Stimulated activated CD4-positive, alpha-beta T cell treated with anti-CD3 and anti-CD28 coated beads, TNF-alpha, amount 100 ng/mL, for 48 hours (primary cell): Measurements from ENCODE around the gene TRABD2B.

Source experiments
- DNase-seq, 3 donors: peaks; one replicate each; pipeline ENCODE4 v3.0.0-alpha.2; 2020; ENCODE audit warnings: low read depth in 3 of 3

Gene TRABD2B

DNA sequence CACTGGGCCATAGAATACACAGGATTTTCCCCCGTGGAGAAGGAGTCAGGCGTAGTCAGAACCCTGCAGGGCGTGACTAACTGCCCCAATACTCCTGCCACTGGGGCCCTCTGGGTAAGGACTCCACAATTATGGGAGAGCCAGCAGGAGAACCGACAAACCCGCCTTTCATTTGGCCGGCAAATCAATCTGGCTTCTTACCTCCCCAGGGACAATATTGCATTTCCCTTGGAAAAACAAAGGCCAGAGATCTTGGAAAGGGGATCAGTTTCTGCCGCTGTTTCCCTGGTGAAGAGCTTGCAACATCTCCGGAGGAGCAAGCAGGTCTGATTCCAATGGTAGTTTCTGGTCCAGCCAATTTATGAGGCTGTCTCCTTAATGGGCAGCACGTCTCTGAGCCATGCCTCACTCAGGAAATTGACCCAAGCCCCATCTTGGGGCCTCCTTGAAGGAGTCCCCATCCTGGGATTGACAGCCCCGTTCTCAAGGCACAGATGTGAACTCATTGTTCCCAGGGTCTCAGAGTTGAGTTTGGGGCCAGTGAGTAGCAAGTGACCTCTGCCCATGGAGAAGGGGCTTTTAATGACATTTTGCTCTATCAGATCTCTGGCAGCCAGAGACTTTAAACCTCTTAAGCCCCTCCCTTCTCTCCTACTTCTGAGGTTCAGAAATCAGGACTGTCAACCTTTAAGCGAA, 4.3 kb downstream of the TRABD2B start:
- no peak for DNase-seq

DNA sequence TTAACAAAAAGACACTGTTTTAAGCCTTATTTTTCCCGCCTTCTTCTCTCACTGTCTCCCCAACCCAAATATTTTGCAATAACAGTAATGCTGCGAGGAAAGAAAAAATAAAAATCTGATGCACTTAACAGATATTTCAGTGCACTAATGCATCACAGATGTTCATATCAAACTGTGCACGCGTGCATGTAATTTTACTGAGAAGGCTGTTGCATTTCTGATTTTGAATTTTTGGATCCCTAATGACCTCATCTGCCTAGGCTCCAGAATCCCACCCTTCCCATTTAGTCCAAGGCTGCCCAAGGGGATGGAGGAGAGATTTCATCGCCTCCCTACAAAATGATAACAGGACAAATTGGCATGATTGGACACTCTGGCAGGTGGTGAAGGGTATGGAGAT, 5.5 kb downstream of the TRABD2B start:
- no peak for DNase-seq

DNA sequence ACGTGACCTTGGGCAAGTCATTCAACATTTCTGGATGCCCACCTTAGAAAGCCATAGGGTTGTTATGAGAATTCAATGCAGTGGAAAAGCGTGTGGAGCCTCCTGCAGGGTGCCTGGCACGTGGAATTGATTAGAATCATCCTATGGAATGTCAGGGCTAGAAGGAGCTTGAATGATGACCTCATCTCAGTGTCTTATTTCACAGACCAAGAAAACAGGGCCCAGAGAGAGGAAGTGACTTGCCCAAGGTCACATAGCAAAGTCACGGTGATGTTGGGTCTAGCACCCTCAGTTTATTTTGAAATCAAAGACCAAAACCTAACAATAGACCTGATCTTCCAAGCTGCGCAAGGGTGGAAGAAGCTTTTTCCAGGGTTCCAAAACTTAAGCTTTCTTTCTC, 6.0 kb downstream of the TRABD2B start:
- no peak for DNase-seq

DNA sequence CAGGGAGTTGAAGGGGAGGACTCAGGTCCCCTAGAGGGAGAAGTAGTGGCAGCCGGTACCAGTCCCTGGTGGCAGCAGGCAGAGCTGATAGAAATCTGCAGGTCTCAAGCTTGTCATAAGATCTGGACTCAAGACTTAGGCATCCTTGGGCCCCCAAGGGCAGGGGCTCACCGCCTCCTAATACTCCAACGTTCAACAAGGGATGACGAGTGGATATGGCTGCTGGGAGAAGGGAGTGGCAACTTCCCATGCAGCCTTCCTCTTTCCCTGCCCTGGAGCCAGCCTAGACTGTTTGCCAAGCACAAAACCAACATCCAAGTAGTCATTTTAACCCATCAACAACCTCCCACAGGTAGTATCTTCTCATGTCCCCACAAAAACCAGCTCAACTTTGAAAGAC, 6.9 kb downstream of the TRABD2B start:
- no peak for DNase-seq

DNA sequence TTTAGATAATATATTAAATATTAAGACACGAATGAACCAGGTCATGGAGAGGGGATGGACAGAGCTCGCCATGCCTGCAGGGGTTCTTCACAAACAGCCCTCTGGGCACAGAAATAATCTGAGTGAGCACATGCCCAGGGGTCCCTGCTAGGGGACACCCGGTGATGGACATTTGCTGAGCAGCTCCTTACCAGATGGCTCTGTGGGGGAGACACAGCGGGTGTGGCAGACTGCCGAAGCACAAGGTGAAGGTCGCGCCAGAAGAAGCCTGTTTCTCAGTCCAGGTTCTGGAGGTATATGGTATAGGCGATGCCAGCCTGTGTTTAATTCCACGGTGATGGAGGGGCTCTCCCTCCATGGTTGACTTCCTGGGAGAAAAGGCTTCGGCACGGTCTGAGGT, 9.6 kb downstream of the TRABD2B start:
- DNase-seq, result no peak

DNA sequence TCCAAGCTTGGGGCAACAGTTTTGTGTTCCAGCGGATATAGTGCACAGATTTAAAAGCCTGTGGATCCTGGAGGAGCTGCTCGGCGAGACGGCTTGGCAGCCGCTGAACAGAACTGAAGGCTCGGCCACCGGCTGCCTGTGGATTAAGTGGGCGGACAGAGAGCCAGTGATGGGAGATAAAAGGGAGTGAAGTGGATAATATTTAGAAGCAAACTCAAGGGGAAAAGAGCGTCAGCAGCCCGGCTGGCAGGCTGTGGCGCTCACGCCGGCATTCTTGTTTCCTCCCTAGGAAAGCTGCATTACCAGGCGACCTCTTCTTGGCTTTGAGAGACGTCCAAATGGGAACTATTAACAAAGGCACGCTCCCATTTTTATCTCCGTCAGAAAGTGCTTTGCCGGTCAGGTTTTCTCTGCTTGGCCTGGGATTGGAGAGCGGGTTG, 10.4 kb downstream of the TRABD2B start:
- no peak for DNase-seq

DNA sequence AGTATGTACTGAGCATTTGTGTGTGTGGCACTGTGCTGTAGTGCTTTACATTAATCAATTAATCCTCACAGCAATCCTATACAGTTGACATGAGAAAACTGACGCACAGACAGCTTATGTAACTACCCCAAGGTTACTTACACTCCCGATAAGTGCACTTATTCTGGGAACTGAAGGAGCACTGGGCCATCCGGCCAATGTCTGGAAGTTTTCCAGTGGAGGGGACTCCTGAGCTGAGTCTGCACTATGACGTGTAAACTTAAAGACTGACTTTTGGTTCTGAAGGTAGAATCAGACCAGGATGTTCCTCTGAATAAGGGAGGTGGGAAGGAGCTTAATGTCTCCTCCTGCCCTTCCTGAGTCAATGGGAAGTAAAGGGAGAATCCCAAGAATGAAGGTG, 12.2 kb downstream of the TRABD2B start:
- no peak for DNase-seq

DNA sequence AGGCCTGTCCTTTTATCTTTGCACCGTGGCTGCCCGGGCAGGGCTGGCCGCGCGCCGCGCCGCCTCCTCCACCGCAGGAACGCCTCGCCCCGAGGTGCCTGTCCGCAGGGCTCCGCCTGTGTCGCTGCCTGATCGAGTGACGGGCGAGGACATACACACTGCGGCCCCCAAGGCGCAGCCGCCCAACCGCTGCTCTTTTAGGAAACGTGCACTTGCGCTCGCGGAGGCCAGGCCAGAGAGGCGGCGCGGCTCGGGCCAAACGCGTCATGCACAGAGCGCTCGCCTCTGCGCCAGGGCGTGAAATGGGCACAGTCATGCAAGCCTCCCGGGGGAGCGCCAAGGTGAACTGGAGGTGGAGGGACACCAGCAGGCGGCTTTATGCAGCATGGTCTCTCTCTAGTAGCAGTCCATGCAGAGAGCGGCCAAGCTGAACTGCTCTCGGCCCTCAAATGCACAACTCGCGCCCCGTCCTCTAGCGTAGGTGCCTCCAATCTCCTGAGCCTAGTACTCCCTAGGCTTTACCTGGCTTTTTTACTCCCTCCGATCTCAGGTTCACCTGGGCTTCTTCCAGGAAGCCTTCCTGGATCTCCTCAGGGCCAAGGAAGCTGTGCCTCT, 12.9 kb downstream of the TRABD2B start:
- no peak for DNase-seq

DNA sequence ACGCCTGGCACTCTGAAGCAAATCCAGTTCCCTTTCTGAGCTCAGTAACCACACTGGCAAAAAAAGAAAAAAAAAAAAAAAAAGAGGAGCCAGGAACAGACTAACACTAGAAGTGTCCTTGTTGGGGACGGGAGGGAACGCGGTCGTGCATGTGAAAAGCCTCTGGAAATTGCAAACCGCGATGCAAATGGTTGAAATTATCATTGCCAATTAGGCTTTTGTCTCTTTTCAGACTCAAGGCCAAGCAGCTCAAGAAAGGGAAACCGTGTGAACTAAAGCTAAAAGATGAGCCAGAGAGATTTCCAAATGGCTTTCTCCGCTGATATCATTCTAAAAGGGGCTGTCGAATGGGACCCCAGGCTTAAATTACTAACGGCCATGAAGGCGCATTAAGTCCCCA, 13.5 kb downstream of the TRABD2B start:
- DNase-seq, result no peak

DNA sequence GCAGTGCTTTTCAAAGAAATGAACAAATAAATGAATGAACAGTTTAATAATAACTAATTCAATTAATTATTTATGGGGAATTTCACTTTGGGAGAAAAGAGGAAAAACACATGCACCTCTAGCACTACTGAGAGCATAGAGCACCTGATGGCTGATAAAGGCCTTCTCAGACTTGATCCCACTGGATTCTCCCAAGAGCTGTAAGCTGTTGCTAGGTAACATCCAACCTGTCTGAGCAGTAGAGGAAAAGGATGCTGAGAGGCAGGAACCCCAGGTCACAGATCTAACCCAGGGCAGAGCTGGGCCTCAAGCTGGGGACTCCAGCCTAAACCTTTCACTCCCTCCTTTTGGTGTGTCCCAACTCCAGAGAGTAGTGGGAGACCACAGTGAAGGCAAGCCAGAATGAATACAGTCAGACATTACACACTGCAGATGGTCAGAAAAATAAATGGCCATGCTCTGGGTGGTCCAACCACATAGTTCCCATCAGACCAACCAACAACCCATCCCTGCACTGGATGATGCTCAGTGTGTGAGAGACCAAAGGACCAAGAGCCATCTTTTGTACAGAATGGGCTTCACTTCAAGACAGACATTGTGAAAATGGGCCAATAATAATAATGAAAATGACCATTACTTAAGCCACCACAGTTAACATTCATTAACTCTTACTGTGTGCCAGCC, 15.4 kb downstream of the TRABD2B start:
- DNase-seq, result no peak

DNA sequence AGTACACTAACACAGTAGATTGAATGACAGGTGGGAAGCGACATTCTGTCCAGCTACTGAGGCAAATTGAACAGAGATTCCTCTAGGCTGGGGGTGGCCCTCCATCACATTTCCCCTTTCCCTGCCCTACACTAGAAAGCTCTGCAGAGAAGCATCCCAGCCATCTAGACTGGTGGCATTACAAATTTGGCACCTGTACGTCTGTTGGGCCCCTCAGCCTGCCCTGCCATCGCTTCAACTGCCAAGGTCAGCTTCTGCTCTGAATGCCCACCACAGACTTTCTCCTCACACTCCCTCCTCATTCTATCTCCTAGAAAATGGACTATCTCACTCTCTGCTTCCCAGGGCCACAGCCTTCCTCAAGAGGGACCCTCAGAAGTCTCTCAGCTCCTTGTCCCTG, 16.7 kb downstream of the TRABD2B start:
- no peak for DNase-seq

DNA sequence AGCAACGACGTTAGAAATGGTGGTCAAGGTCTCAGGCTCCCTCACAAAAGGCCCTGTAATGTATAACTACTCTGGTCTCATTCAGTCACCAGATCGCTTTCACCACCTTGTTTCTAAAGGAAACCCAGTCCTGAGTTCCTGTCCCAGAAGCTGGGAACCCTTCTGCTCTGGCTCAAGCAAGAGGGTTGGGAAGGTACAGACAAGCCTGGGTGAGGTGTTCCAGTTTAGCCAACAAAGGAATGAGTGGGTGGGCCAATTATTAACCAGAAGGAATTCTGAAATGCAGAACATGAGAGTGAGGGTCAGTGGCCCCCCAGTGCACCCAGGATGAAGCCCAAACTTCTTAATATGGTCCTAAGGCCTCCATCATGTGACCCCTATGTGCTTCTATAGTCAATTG, 17.5 kb downstream of the TRABD2B start:
- DNase-seq, result no peak

DNA sequence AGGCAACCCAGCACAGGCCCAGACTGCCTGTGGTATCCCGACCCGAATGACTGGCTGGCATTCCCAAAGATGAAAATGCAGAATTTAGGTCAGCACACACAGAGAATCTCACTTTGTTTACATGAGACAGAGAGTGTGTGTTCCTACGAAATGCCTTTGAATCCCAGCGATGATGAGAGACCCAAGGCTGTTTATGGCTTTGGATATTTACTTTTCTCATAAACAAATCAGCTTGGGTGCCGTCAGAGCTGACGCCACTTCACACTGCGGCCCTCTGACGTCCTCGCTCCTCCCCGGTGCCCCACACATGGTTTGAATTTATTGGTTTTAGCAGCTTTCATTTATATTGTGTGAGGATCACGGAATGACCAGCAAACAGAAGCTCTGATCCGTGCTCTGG, 18.7 kb downstream of the TRABD2B start:
- no peak for DNase-seq

DNA sequence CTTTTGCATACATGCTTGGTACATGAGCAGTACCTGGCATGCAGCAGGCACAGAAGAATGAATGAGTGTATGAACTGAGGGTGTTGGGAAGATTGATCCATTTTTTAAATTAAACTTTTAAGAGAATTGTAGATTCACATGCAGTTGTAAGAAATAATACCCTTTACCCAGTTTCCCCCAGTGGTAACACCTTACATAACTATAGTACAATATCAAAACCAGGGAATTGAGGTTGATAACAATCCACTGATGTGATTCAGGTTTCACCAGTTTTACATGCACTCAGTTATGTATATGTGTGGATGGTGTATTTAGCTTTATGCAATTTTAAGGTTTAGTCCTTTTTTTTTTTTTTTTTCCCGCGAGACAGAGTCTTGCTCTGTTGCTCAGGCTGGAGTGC, 20.5 kb downstream of the TRABD2B start:
- DNase-seq, result no peak

DNA sequence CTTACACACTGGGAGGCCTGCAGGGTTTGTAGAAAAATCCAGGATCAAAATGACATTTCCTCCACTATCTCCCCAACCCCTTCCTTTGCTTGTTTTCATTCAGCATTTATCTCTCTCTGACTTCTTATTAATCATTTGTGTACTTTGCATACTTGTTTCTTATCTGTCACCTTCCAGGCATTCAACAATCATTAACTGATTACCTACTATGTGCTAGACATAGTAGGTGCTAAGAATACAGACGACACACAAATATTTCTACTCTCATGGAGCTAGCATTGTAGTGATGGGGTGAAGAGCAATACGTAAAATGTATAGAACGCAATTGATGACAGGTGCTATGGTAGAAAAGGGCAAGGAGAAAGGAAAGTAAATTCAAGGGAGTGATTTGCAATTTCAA, 20.9 kb downstream of the TRABD2B start:
- DNase-seq, result no peak

DNA sequence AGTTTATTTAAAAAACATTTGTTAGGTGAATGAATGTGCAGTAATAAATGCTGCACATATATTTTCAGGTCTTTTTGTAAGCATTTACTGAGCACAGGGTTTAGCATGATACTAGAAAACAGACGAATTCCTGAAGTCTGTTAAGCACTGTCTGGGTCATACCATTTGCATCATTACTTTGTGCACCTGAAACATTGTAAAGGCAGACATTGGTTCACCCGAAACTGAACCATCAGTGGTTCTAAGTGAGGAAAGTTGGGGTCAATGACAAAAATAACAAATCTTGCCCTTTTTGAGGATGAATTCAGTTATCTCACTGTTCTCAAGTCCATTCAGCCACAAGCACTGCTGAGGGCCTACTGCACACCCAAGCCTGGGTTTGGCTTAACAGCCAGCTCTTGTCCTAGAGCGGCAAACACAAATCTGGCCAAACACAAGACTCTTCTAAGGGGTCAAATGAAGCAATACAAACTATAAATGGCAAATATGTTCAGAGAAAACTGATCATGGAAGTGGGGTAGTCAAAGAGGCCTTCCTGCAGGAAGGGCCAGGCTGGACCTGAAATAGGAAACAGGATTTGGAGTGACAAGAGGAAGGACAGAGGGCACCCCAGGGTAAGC, 21.8 kb downstream of the TRABD2B start:
- no peak for DNase-seq

DNA sequence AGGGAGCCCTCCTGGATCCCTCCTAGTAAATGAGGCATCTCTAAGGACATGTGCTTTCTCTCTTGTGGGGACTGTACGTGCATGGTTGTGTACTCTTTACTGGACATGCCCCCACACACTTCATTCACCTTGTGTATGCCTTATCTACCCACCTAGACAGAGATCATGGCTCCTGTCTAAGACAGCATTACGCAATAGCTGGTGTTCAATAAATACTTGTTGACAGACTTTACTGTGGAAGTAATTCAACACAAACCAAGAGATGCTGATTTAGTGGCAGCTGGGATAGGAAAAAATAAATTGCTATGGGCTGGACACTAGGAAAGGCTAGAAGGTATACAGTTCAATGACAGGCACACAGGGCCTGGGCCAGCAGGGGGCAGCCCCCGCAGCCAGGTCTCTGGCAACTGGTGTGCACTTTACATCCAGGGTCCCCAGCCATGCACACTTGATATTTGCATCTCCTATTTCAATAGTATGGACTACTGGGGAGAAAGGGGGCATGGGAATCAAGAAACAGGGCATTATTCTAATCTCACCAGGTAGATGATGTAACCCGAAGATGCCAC, 24.2 kb downstream of the TRABD2B start:
- no peak for DNase-seq

DNA sequence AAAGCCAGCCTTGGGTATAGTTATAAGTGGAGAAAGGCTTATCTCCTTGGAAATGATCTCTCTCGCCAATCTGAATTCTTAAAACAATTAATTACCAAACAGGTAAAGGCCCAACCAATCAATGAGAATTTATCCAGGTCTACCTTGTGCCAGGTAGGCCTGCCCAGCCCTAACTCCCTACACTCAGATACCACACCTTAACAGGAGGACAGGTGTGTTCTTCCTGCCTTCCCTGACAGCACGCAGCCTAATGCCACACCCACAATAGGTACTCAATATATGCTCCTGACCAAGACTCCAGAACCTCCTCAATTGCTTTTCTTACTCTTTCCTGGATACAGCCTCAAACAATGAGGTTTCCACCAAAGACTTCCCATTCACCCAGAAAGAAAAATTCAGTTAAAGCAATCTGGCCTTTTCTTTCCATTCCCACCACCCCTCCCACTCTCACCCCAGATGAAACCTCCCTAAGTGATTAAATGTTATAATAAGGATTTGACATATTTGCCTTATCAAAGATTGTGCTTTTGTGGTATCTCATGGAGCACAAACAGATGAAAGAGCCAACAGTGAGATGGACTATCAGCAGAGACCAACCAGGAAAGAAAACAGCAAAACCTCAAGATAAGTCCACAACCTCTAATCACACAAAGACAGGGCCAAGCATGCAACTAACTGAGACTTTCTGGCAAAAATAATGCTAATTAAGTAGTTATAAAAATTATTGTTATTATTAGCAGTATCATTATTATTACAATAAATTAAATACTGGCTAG, 25.6 kb downstream of the TRABD2B start:
- no peak for DNase-seq

DNA sequence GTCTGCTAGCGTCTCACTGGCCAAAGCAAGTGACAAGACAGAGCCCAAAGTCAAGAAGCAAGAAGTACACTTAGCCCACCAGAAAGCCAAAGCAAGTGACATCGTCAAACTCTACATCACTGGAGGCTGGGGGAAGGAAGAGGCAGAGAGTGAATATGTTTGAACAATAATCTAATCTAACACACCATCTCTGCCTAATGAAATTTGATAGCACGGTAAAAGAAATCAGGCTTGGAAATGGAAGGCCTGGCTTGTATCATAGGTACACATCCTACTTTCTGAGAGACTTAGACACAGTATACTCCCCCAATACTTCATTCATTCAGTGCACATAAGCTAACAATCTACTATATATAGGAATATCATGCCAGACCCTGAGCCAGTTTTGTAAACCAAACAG, 26.3 kb downstream of the TRABD2B start:
- no peak for DNase-seq

DNA sequence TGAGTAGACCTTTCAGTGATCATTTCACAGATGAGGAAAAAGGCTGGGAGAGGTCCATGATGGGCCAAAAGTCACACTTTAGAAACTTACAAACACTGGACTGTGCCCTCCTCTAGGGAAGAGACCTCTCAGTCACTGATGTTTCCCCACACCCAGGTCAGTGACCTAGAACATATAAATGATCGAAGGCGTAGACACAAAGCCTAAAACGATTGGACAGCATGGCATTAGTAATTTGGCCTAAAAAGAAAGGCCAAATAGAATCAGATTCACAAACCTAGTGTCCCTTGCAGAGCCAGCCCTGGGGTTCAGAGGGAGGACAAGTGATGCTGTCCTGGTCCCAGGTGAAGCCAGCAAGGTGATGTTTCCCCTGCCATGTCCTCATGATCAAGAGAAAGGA, 27.7 kb downstream of the TRABD2B start:
- DNase-seq, result no peak

DNA sequence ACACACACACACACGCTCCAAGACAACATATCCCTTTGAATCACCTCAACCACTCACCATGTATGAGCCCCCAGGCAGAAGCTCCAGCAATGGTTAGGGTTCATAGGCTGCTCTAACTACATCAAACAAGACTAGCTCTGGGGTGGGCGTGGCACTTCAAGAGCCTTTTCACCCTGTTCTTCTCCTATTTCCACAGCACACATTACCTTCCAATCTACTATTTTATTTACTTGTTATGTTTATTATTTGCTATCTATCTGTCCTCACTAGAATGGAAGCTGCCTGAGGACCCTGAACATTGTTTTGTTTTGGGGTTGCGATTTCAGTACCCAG, 28.7 kb downstream of the TRABD2B start:
- no peak for DNase-seq
